Naive thymus-derived CD8-positive, alpha-beta T cell (primary cell): ENCODE measurements around the gene PRMT9. TPM values are rescaled to one million over a fixed set of nuclear protein-coding genes. Genes with fewer than 3 reads are reported as not detected.

Experiments
- ATAC-seq, 2 donors: fragments of 150-1000 bp; cut with Tn5 transposase in 1 of 2; sonication (Bioruptor Pico), chemical (Tn5 transposase) in 1 of 2; 1 replicate in 1 of 2; 2 replicates in 1 of 2; pipeline ENCODE4 v1.10.0; 2021; ENCODE audit warnings: mild to moderate bottlenecking in 2 of 2, moderate library complexity in 2 of 2
- POLR2A ChIA-PET: fragments of 350-600 bp; sonication (Branson Sonifier 250); formaldehyde crosslinking; loops from one replicate; lab custom pipeline; 2021; ENCODE audit warnings: antibody characterized with exemption; lab: Charles Lee
- DNase-seq, 10 donors: peaks; one replicate each; pipeline versions ENCODE4 v3.0.0 to v3.0.0-alpha.2; 2020 to 2022
- H3K27ac Mint-ChIP-seq, 10 donors: one replicate each; pipeline ENCODE4 v1.8.0; 2020 to 2022; ENCODE audit warnings: mild to moderate bottlenecking in 10 of 10, mixed read lengths in 10 of 10, moderate library complexity in 4 of 10, inconsistent platforms in 1 of 10
- H3K27me3 Mint-ChIP-seq, 5 donors: one replicate each; pipeline ENCODE4 v1.8.0; 2021 to 2022; ENCODE audit warnings: mixed read lengths in 5 of 5
- H3K36me3 Mint-ChIP-seq, 3 donors: one replicate each; pipeline ENCODE4 v1.8.0; 2020 to 2022; ENCODE audit warnings: mixed read lengths in 3 of 3, mild to moderate bottlenecking in 2 of 3, inconsistent platforms in 1 of 3
- H3K4me1 Mint-ChIP-seq, 4 donors: one replicate each; pipeline ENCODE4 v1.8.0; 2021 to 2022; ENCODE audit warnings: mixed read lengths in 4 of 4
- H3K4me3 Mint-ChIP-seq, 10 donors: one replicate each; pipeline ENCODE4 v1.8.0; 2020 to 2022; ENCODE audit warnings: mild to moderate bottlenecking in 10 of 10, mixed read lengths in 10 of 10, moderate library complexity in 6 of 10, inconsistent platforms in 1 of 10
- H3K9me3 Mint-ChIP-seq, 9 donors: one replicate each; pipeline ENCODE4 v1.8.0; 2020 to 2022; ENCODE audit warnings: mixed read lengths in 9 of 9, mild to moderate bottlenecking in 3 of 9, inconsistent platforms in 1 of 9, moderate library complexity in 1 of 9
- polyA plus RNA-seq, 3 donors: library from polyadenylated mRNA; unstranded; fragments of 300-500 nt; fragmentation: Illumina TruSeq; gene quantifications; one replicate each; pipeline ENCODE4 v1.2.3, GENCODE V29; 2021
- total RNA-seq, 8 experiments: library from RNA in 2 of 8; stranded (reverse) in 2 of 8; gene quantifications; one replicate each; pipeline ENCODE4 v1.2.3 and lab custom pipeline; 2021 to 2026

PRMT9 gene
- total and polyA plus RNA-seq, 5 experiments from 2014 or later: 4.6 to 13.3 (median 5.8) TPM

DNA sequence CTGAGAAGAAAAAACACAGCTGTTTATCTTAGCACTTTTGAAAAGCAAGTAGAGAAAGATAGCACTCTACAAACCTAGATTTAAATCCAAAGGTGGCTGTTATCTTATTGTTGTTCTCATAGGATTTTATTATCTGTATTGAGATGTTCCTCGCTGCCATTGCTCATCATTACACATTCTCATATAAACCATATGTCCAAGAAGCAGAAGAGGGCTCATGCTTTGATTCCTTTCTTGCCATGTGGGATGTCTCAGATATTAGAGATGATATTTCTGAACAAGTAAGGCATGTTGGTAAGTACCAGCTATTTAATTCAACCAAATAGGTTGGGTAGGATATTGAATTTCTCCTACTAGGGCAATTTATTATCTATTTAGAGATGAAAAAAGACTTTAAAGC, 50.3 kb downstream of the PRMT9 start:
- Mint-ChIP-seq H3K27ac (peak overlapping the region in 1 of 10 donors; percentile 51), H3K4me3 (no peak overlapping the region), H3K9me3 (peaks cover 0 to 11% (median 0%) of the 10 kb centered on the region in 9 donors), H3K27me3 (no peaks in the 10 kb centered on the region), H3K4me1 (peaks cover 0 to 6% (median 0%) of the 10 kb centered on the region in 4 donors), H3K36me3 (peaks cover 19 to 92% (median 53%) of the 10 kb centered on the region in 3 donors)
- POLR2A ChIA-PET: interaction anchor here (0.7 kb wide), 1 partner anchor 16 kb away, joined by 3 read pairs; no protein-coding TSS in a partner anchor
- ATAC-seq (no peak), DNase-seq (no peak)

DNA sequence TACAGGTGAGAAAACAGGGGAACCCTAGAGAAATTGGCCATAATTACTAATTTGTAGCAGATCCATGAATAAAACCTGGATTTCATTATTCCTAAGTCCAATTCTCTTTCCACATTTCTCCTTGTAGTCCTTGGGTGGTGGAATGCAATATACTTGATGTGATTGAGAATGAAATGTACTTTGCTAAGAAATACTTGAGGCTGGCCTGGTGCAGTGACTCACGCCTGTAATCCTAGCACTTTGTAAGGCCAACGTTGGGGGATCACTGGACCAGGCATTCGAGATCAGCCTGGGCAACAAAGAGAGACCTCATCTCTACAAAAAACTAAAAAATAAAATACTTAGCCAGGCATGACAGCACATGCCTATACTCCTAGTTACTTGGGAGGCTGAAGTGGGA, 50.9 kb downstream of the PRMT9 start:
- POLR2A ChIA-PET: interaction anchor here (0.7 kb wide), 1 partner anchor 15 kb away, joined by 3 read pairs; no protein-coding TSS in a partner anchor

DNA sequence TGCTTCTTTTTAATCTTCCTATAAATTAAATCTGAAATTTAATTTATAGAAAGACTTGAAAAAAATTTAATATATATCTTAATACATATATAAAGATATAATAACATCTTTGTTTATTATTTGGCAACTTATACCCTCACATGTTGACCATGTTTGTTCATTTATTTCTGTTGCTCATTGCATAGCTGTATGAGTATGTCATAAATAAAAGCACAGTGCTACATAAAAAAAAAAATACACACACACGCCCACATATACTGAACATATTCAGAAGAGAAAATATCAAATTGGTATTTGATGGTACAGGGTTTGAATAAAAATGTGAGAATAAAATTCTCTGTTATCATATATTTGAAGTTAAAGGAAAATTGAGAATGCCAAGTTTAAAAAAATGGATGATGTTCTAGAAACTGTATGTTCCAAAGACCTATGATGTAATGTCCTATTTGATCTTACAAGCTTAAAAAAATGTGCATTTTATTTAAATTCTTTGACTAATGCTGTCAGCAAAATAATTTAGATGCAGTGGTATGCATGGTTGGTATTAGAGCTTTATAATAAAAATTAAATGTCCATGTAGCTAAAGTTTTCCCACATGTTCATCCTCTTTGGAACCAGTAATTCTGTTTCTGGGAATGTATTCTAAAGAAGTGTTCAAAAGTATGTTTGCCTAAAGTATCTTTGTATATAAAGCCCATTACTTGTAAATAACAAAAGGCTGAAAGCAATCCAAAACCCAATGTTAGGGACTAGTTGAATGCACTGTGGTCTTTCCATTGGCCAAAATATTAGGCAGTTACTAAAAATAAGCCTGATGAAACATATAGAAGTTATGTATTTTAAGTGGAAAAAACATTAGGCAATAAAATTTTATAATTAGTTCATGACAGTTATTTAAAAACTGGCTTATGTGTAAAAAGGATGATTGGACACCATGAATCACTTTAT, 53.9 kb downstream of the PRMT9 start:
- H3K36me3 Mint-ChIP-seq: peaks cover 10 to 93% (median 46%) of the 10 kb centered on the region in 3 donors
- ATAC-seq: no peak

More for the DNA sequence above, 50.9 kb downstream of the PRMT9 start:
- Mint-ChIP-seq H3K27ac (peak overlapping the region in 4 of 10 donors; percentile 13 to 72 (median 54)), H3K36me3 (peaks cover 19 to 93% (median 53%) of the 10 kb centered on the region in 3 donors), H3K4me3 (no peak overlapping the region), H3K27me3 (no peaks in the 10 kb centered on the region), H3K4me1 (peaks cover 0 to 4% (median 0%) of the 10 kb centered on the region in 4 donors), H3K9me3 (peaks cover 0 to 11% (median 0%) of the 10 kb centered on the region in 9 donors)
- DNase-seq (no peak), ATAC-seq (no peak)

DNA sequence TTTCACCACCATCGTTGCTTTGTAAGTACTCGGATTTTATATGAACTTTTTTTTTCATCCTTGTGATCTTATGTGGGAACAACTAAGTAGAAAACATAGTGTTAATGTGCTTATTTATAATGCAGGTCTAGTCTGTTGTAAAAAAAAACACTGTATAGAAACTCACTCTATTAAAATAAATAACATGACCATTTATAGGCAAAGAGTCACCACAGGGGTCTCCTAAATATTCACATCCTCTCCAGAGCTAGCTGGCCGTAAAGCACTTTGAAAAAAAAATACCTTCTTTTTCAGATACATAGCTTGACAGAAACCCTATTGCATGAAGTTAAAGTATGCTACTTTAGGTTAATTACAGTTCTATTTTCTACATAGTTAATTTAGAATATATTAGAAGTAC, 55.5 kb downstream of the PRMT9 start:
- H3K9me3 Mint-ChIP-seq: no peaks in the 10 kb centered on the region
- POLR2A ChIA-PET: no interaction called here
- DNase-seq (no peak), ATAC-seq (no peak)
- no peaks in the 10 kb centered on the region for H3K27me3 Mint-ChIP-seq
- H3K27ac Mint-ChIP-seq: peak overlapping the region in 2 of 10 donors; percentile 30 to 42
- peaks cover 0 to 11% (median 4%) of the 10 kb centered on the region in 4 donors for H3K4me1 Mint-ChIP-seq
- no peak overlapping the region for H3K4me3 Mint-ChIP-seq
- H3K36me3 Mint-ChIP-seq: peaks cover 10 to 91% (median 37%) of the 10 kb centered on the region in 3 donors

More for the DNA sequence above, 53.9 kb downstream of the PRMT9 start:
- Mint-ChIP-seq H3K9me3 (no peaks in the 10 kb centered on the region), H3K4me1 (peaks cover 0 to 9% (median 4%) of the 10 kb centered on the region in 4 donors), H3K27ac (no peak overlapping the region), H3K4me3 (no peak overlapping the region), H3K27me3 (no peaks in the 10 kb centered on the region)
- POLR2A ChIA-PET: interaction anchor here (1.1 kb wide), 1 partner anchor 12 kb away, joined by 3 read pairs; no protein-coding TSS in a partner anchor
- DNase-seq: no peak

DNA sequence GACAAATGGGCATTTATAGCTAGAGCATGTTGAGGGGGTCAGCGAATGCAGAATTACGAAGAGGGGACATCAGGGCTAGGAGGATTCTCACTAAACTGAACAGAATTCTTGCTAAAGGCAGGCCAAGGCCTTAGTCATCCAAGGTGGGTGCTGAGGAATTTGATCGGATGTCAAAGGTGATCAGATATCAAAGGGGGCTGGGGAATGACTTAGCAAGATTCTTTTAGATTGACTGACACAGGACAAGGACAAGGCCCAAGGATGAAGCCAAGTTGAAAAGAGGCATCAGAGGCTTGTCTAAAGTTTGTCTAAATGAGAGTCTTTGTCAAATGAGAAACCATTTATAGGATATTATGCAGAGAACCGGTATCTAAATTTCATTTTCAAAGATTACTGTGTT, 57.1 kb downstream of the PRMT9 start:
- Mint-ChIP-seq H3K9me3 (no peaks in the 10 kb centered on the region), H3K27me3 (no peaks in the 10 kb centered on the region), H3K27ac (peak overlapping the region in 3 of 10 donors; percentile 22 to 76 (median 56)), H3K4me1 (peaks cover 6 to 18% (median 7%) of the 10 kb centered on the region in 4 donors), H3K36me3 (peaks cover 10 to 85% (median 36%) of the 10 kb centered on the region in 3 donors), H3K4me3 (no peak overlapping the region)
- no peak for DNase-seq
- ATAC-seq: no peak
- POLR2A ChIA-PET: interaction anchor here (1.7 kb wide), 1 partner anchor 10 kb away, joined by 9 read pairs; the partner anchor contains the start of gene TMEM184C

DNA sequence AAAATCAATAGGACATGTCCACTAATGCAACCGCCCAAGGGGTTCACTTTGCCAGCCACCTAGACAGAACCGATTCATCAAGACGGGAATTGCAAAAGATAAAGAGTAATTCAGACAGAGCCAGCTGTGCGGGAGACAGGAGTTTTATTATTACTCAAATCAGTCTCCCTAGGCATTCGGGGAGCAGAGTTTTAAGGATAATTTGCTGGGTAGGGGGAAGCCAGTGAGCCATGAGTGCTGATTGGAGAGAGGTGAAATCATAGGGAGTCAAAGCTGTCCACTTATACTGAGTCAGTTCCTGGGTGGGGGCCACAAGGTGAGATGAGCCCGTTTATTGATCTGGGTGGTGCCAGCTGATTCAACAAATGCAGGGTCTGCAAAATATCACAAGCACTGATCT, 58.2 kb downstream of the PRMT9 start:
- peak overlapping the region in 1 of 10 donors; percentile 33 for H3K27ac Mint-ChIP-seq
- H3K27me3 Mint-ChIP-seq: no peaks in the 10 kb centered on the region

DNA sequence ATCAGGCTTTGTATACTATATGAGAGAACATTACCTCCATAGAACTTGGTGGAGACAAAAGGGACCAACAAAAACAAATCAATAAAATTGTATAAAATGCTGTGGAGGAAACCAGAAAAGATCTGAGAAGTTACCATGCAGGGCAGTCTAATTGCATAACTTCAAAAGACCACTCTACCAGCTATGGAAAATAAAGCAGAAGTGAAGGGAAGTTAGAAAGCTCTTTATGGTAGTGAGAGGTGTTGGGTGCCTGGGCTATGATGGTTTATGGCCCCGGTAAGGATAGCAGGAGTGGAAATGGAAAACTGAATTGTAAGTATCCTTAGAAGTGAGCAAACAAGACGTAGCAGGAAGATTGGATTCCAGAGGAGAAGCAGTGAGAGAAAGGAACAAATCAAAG, 63.6 kb downstream of the PRMT9 start:
- Mint-ChIP-seq H3K4me1 (peaks cover 26 to 57% (median 39%) of the 10 kb centered on the region in 4 donors), H3K27me3 (peaks cover 0 to 2% (median 0%) of the 10 kb centered on the region in 5 donors), H3K27ac (peak overlapping the region in 6 of 10 donors; percentile 1 to 57 (median 12)), H3K36me3 (peaks cover 6 to 47% (median 14%) of the 10 kb centered on the region in 3 donors), H3K4me3 (peak overlapping the region; percentile 27 to 97 (median 74)), H3K9me3 (no peaks in the 10 kb centered on the region)
- POLR2A ChIA-PET: no interaction called here
- no peak for ATAC-seq
- no peak for DNase-seq

More for the DNA sequence above, 58.2 kb downstream of the PRMT9 start:
- POLR2A ChIA-PET: no interaction called here
- DNase-seq (no peak), ATAC-seq (no peak)
- no peak overlapping the region for H3K4me3 Mint-ChIP-seq
- H3K36me3 Mint-ChIP-seq: peaks cover 10 to 82% (median 34%) of the 10 kb centered on the region in 3 donors
- H3K4me1 Mint-ChIP-seq: peaks cover 11 to 27% (median 14%) of the 10 kb centered on the region in 4 donors
- no peaks in the 10 kb centered on the region for H3K9me3 Mint-ChIP-seq

DNA sequence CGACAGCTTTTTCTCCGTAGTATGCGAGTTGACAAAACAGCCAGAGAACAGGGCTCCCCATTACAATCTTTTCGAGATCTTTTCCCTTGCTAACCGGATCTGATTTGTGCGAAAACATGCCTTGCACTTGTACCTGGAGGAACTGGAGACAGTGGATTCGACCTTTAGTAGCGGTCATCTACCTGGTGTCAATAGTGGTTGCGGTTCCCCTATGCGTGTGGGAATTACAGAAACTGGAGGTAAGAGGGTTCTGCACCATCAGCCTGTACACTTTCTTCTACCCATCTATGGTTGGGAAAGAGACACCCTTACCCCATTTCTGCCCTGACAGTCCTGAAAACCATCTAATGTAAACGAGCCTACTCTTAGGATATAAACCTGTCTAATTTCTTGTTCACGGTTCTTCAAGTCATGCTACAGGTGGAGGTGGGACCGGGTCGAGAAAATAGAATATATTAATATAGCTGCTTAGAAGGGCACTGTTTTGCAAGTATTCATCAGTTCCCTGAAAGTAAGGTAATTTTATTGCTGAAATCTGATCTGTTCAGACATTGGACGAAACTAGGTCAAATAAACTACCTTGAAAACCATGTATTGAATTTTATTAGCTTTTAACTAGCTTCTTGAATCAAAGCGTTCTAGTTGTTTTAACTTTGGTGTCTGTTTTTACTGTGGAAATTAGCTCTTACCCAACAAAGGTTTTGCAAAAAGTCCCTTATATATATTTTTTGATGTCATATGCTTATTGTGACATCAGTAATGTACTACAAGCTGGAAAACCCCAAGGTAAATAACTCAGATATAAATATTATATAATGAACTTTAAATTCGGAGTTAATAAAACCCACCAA, 65.9 kb downstream of the PRMT9 start:
- no peak for ATAC-seq
- H3K9me3 Mint-ChIP-seq: no peaks in the 10 kb centered on the region
- H3K4me3 Mint-ChIP-seq: peak overlapping the region; percentile 92 to 99 (median 96)
- POLR2A ChIA-PET: interaction anchor here (0.6 to 3.3 kb wide), 9 partner anchors 9 to 825 kb away, joined by 3 to 54 read pairs (median 4); partner anchors contain the start of genes ARHGAP10, NR3C2 and PRMT9
- H3K27me3 Mint-ChIP-seq: peaks cover 0 to 9% (median 0%) of the 10 kb centered on the region in 5 donors
- peaks cover 26 to 57% (median 38%) of the 10 kb centered on the region in 4 donors for H3K4me1 Mint-ChIP-seq
- DNase-seq: peak in 1 of 10 donors; percentile 9
- peaks cover 6 to 28% (median 6%) of the 10 kb centered on the region in 3 donors for H3K36me3 Mint-ChIP-seq
- H3K27ac Mint-ChIP-seq: peak overlapping the region; percentile 95 to 99 (median 98)

DNA sequence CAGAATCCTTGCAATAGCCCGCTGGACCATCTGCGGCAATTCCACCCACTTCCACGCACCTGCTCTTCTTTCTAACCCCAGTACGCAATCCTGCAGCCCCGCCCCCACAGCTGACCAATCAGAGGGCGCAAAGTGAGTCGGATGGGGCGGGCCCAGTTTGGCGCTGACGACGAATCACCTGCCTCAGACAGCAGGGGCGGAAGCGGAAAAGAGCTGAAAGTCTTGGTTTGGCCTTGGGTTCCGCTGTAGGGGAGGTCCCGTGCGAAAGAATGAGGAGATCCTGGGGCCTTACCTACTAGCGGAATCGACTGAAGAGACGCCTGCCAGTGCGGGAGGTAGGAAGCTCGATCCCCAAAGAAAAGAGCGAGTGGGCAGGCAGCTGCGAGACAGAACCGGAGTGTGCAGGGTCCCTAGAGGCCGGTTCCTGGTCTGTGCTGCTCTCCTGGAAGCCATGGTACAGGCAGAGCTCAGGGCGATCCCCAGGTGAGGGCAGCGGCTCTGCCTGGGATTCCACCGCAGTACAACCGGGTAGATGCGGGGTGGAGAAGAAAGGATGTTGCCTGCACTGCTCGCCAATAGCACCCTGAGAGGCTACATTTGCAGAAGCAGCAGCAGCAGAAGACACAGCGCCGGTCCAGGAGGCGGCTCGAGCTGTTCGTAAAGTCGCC, 66.7 kb downstream of the PRMT9 start, which contains the start of gene TMEM184C:
Gene TMEM184C, plus strand, starts transcription at position 225 of the 668 bp plus-strand sequence. CDS start 560 bp downstream, outside the sequence.
- DNase-seq (peak; percentile 95 to 99 (median 98)), ATAC-seq (peak; percentile 93 to 96)
- H3K36me3 Mint-ChIP-seq: peaks cover 3 to 22% (median 6%) of the 10 kb centered on the region in 3 donors
- H3K4me1 Mint-ChIP-seq: peaks cover 22 to 52% (median 36%) of the 10 kb centered on the region in 4 donors
- no peaks in the 10 kb centered on the region for H3K9me3 Mint-ChIP-seq
- H3K27ac Mint-ChIP-seq: peak within 1 kb of the TSS; percentile 95 to 99 (median 98)
- H3K27me3 Mint-ChIP-seq: peaks cover 0 to 10% (median 0%) of the 10 kb centered on the region in 5 donors
- H3K4me3 Mint-ChIP-seq: peak within 1 kb of the TSS; percentile 92 to 99 (median 96)
- POLR2A ChIA-PET: interaction anchor here (0.6 to 3.3 kb wide), 9 partner anchors 10 to 826 kb away, joined by 3 to 54 read pairs (median 4); partner anchors contain the start of genes ARHGAP10, NR3C2 and PRMT9

DNA sequence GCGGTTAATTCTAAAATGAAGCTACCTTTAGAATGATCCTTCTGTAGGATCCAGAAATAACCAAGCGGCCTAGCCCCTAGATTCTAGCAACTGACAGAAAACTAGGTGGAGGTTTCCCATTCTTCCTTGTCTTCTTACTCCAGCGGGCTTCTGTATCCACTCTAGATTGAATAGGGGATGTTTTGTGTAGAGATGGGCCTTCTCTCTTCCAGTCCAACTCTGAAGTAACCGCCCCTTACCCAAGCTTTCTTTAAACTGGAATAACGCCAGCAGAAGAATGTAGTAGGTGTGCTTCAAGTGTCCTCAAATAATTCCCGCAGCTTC, 67.2 kb downstream of the PRMT9 start:
- H3K9me3 Mint-ChIP-seq: no peaks in the 10 kb centered on the region
- peaks cover 0 to 12% (median 0%) of the 10 kb centered on the region in 5 donors for H3K27me3 Mint-ChIP-seq
- H3K27ac Mint-ChIP-seq: peak overlapping the region; percentile 95 to 99 (median 98)
- ATAC-seq: peak; percentile 2 to 3
- POLR2A ChIA-PET: interaction anchor here (0.7 to 3.3 kb wide), 6 partner anchors 10 to 826 kb away, joined by 3 to 54 read pairs (median 10); partner anchors contain the start of genes ARHGAP10, NR3C2 and PRMT9
- peak overlapping the region; percentile 92 to 99 (median 96) for H3K4me3 Mint-ChIP-seq
- peaks cover 3 to 20% (median 6%) of the 10 kb centered on the region in 3 donors for H3K36me3 Mint-ChIP-seq
- DNase-seq: no peak
- peaks cover 22 to 49% (median 34%) of the 10 kb centered on the region in 4 donors for H3K4me1 Mint-ChIP-seq

DNA sequence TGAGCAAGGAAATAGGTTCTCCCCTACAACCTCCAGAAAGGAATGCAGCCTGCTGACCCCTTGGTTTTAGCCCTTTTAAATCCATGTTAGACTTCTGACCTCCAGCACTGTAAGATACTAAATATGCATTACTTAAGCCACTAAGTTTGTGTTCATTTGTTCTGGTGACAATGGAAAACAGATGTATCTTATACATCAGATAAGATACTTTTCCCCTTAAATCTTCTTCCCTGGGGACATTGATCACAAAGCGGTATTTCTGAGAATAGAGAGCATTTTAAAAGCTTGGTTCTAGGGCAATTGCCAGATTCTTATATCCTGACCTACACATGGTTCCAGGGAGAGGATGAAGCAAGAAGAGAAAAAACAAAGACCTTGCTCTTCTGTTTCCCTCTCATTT, 73.3 kb downstream of the PRMT9 start:
- Mint-ChIP-seq H3K9me3 (no peaks in the 10 kb centered on the region), H3K4me3 (no peak overlapping the region), H3K27me3 (peaks cover 0 to 25% (median 5%) of the 10 kb centered on the region in 5 donors), H3K4me1 (no peaks in the 10 kb centered on the region), H3K36me3 (peaks cover 0 to 6% (median 0%) of the 10 kb centered on the region in 3 donors), H3K27ac (no peak overlapping the region)
- DNase-seq: no peak
- no peak for ATAC-seq
- POLR2A ChIA-PET: no interaction called here
